ENCODE data around the gene UROC1.

The UROC1 gene

DNA sequence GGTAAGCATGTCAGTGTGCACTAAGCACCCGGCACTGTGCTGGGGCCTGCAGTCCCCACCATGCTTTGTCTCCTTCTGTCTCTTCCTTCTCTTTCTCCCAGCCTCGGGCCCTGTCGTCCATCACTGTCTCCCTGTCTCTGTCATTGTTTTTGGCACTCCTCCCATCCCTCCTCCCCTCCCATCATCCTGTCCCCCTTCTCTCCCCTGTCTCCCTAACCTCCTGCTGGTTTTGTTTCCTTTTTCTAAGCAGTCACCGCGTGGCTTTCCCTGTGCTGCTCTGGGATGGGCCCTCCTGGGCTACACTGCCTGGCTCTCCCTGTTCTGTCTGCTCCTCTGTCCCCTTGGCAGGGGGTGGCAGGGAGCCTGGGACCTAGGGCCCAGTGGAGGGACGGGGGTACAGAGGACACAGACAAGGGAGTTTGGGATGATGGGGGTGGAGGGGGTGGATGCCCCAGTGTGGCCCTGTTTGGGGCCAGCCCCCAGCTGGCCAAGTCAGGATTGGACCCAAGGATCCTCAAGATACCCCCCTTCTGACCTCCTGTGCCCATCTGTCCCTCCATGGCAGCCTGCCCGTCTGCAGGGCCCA lies 12.1 kb upstream of the UROC1 start:
- no peak for DNase-seq (ENCODE audit: low read depth)
- TF ChIP-seq, protein P1, sequence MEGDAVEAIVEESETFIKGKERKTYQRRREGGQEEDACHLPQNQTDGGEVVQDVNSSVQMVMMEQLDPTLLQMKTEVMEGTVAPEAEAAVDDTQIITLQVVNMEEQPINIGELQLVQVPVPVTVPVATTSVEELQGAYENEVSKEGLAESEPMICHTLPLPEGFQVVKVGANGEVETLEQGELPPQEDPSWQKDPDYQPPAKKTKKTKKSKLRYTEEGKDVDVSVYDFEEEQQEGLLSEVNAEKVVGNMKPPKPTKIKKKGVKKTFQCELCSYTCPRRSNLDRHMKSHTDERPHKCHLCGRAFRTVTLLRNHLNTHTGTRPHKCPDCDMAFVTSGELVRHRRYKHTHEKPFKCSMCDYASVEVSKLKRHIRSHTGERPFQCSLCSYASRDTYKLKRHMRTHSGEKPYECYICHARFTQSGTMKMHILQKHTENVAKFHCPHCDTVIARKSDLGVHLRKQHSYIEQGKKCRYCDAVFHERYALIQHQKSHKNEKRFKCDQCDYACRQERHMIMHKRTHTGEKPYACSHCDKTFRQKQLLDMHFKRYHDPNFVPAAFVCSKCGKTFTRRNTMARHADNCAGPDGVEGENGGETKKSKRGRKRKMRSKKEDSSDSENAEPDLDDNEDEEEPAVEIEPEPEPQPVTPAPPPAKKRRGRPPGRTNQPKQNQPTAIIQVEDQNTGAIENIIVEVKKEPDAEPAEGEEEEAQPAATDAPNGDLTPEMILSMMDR (conservative IDR thresholded peaks at IDR 0.05; ENCODE audit: control insufficient read depth, insufficient read depth, low read depth, low read length), result no peak
- H3K4me3 ChIP-seq (ENCODE audit: control insufficient read depth, low read depth, low read length), result no peak overlapping the region

DNA sequence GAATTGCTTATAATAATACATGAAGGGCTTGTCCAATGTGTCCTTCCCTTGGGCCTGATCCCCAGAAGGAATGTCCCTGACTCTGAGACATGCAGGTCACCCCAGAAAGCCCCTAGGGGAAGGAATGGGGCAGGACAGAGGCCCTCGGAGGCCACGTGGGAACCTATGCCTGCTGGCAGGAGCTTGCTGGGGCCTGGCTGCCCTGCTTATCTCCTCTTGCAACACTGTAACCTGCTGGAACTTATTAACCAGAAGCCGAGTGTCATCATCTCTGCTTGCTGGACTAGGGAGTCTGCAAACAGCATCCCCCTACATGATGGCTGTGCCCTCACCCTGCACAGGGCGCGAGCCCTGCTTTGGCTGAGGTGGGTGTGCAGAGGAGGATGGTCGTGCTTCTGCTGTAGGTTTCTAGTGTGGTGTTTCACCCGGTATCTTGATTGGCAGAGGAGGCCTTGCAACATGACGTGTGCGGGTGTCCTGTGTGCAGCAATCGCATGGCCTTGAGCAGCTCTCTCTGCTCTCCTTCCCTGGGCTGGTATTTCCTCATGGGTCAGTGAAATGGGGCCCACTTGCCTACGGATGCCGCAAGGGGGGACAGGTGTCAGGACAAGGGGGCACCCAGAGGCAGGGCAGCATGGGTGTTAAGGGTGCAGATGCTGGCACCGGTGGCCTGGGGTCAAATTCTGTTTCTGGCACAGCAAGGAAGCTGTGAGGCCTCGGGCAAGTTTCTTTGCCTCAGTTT lies 11.4 kb upstream of the UROC1 start:
- H3K4me3 ChIP-seq (ENCODE audit: control insufficient read depth, low read depth, low read length), result no peak overlapping the region
- DNase-seq (ENCODE audit: low read depth), result peak; percentile 10
- TF ChIP-seq, protein P1 (conservative IDR thresholded peaks at IDR 0.05; ENCODE audit: control insufficient read depth, insufficient read depth, low read depth, low read length), result no peak

DNA sequence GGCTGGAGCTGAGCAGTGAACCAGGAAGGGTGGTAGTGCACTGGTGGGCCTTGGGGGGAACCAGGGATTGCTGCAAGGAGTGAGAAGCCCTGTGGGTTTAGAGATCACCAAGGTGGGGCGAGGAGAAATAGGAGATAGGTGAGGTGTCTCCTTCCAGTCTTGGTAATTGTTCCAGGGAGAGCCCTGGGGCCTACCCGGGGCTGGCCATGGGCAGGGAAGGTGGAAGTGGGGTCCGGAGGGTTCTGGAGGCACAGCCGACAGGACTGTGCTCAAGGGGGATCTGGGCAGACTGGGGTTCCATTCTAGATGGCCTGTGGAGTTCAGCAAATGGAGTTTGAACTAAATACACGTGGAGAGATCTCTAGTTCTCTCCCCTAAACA lies 10.8 kb upstream of the UROC1 start:
- DNase-seq (ENCODE audit: low read depth), result no peak
- TF ChIP-seq, protein P1 (conservative IDR thresholded peaks at IDR 0.05; ENCODE audit: control insufficient read depth, insufficient read depth, low read depth, low read length), result no peak

DNA sequence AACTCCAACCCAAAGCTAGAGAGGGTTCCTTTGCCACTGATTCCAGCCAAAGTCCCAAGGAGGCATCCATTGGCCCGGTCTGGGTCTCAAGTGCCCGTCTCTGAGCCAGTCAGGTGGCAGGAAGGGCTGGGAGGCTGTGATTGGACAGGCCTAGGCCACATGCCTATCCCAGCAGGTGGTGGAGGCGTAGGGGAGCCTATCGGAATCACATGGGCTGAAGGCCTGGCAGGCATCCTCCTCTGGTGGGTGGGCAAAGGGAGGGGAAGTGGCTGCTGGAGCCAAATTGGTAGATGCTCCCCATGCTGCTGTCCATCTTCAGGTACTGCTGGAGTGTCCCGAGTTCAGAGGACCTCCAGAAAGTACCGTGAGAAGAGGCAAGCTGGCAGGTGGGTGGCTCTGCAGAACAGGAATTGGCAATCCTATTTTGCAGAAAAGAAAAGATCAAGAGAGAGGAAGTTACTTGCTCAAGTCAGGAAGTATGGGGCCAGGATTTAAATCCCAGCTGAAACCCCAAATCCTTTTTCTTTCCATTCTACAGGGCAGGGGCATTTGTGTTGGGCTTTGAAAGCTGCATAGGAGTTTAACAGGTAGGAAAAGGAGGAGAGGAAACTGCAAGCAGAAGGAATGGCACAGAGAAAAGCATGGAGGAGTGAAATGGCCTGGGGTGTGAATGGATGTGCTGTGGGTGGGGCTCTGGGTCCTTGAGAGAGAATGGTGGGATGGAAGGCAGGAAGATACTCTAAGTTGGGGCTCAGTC lies 10.1 kb upstream of the UROC1 start:
- no peak for DNase-seq (ENCODE audit: low read depth)
- TF ChIP-seq, protein P1 (conservative IDR thresholded peaks at IDR 0.05; ENCODE audit: control insufficient read depth, insufficient read depth, low read depth, low read length), result no peak
- no peak overlapping the region for H3K4me3 ChIP-seq (ENCODE audit: control insufficient read depth, low read depth, low read length)

More for the DNA sequence above, 10.8 kb upstream of the UROC1 start:
- no peak overlapping the region for H3K4me3 ChIP-seq (ENCODE audit: control insufficient read depth, low read depth, low read length)

DNA sequence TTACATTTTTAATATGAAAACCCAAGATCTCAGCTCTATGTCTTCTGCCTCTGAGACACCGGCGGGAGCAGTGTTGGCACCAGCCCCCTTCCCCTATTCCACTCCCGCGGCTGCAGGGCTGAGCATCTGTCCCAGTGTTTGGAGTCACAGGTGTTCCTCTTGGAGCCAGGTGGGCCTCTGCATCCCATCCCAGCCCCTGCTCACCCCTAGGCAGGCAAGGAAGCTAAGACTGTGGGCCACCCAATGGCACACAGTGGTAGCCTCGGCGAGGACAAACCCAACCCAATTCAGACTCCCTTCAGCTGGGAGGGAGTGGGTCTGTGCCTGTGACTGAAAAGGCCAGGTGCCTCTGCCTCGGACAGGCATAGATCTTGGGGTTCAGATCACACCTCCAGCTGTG lies 9.4 kb upstream of the UROC1 start:
- no peak for DNase-seq (ENCODE audit: low read depth)
- TF ChIP-seq, protein P1 (conservative IDR thresholded peaks at IDR 0.05; ENCODE audit: control insufficient read depth, insufficient read depth, low read depth, low read length), result no peak
- no peak overlapping the region for H3K4me3 ChIP-seq (ENCODE audit: control insufficient read depth, low read depth, low read length)

DNA sequence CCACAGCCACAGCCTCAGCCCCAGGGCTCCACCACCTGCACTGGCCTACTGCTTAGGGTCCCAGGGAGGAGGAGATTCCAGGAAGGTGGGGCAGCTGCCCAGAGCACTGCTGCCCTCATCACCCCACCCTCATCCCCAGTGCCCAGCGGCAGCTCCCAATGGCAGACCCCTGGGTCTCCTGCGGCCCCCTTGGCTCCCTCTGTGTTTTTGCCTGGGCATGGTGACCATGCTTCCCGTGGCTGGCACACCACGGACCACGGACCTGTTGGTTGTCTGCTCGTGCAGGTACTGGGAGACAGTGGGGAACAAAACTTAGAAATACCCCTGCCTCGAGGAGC lies 9.1 kb upstream of the UROC1 start:
- DNase-seq (ENCODE audit: low read depth), result no peak
- TF ChIP-seq, protein P1 (conservative IDR thresholded peaks at IDR 0.05; ENCODE audit: control insufficient read depth, insufficient read depth, low read depth, low read length), result no peak
- no peak overlapping the region for H3K4me3 ChIP-seq (ENCODE audit: control insufficient read depth, low read depth, low read length)

Measured in fibroblast of mammary gland (primary cell).